CD4-positive, alpha-beta T cell (primary cell): ENCODE results near the gene DNAJC15. TPM values are rescaled to one million over a fixed set of nuclear protein-coding genes. Genes with fewer than 3 reads are reported as not detected.

Source experiments
- ATAC-seq: fragments of 200-7000 bp; cut with Tn5 transposase; one replicate; pipeline ENCODE4 v1.10.0; 2022; ENCODE audit warnings: mild to moderate bottlenecking; ENCODE audit not compliant: poor library complexity
- CTCF ChIA-PET: fragments of 350-600 bp; sonication (Branson Sonifier 250); formaldehyde crosslinking; loops from one replicate; lab custom pipeline; 2021; ENCODE audit warnings: antibody characterized with exemption, inconsistent platforms; lab: Charles Lee
- POLR2A ChIA-PET: fragments of 350-600 bp; sonication (Branson Sonifier 250); formaldehyde crosslinking; loops from one replicate; lab custom pipeline; 2021; ENCODE audit warnings: antibody characterized with exemption, inconsistent platforms; lab: Charles Lee
- DNase-seq, 14 experiments: peaks; one replicate each; pipeline ENCODE4 v3.0.0-alpha.2; 2013 to 2020; ENCODE audit warnings: mixed read lengths in 2 of 14
- H3K27ac ChIP-seq, 2 donors: one replicate each; pipeline versions ENCODE4 v1.5.1 to v1.7.0; 2013; ENCODE audit warnings: low read length in 2 of 2, low read depth in 1 of 2, mild to moderate bottlenecking in 1 of 2
- H3K27me3 ChIP-seq, 2 experiments: 1 replicate in 1 of 2; 2 replicates in 1 of 2; pipeline versions ENCODE4 v1.6.1 to v1.7.0; 2013; ENCODE audit warnings: low read length in 2 of 2, control low read depth in 1 of 2, mild to moderate bottlenecking in 1 of 2, moderate library complexity in 1 of 2; ENCODE audit not compliant: insufficient read depth in 2 of 2, control insufficient read depth in 1 of 2
- H3K36me3 ChIP-seq: one replicate; pipeline ENCODE4 v1.6.1; 2013; ENCODE audit warnings: low read length, control low read depth; ENCODE audit not compliant: insufficient read depth
- H3K4me1 ChIP-seq: one replicate; pipeline ENCODE4 v1.6.1; 2013; ENCODE audit warnings: low read length, control low read depth; ENCODE audit not compliant: insufficient read depth
- H3K4me3 ChIP-seq: one replicate; pipeline ENCODE4 v1.5.1; 2013; ENCODE audit warnings: mild to moderate bottlenecking, low read length, moderate library complexity
- H3K9me3 ChIP-seq, 2 experiments: 1 replicate in 1 of 2; 2 replicates in 1 of 2; pipeline versions ENCODE4 v1.6.1 to v1.7.0; 2013; ENCODE audit warnings: low read length in 2 of 2, mild to moderate bottlenecking in 2 of 2, control low read depth in 1 of 2, moderate library complexity in 1 of 2; ENCODE audit not compliant: control insufficient read depth in 1 of 2, insufficient read depth in 1 of 2
- H3K27ac Mint-ChIP-seq: one replicate; pipeline ENCODE4 v1.8.0; 2020; ENCODE audit warnings: mixed read lengths
- H3K27me3 Mint-ChIP-seq: one replicate; pipeline ENCODE4 v1.8.0; 2021; ENCODE audit warnings: mixed read lengths
- H3K36me3 Mint-ChIP-seq: one replicate; pipeline ENCODE4 v1.8.0; 2021; ENCODE audit warnings: low read depth, mixed read lengths
- H3K4me1 Mint-ChIP-seq: one replicate; pipeline ENCODE4 v1.8.0; 2021; ENCODE audit warnings: low read depth, mixed read lengths
- H3K4me3 Mint-ChIP-seq: one replicate; pipeline ENCODE4 v1.8.0; 2020; ENCODE audit warnings: mild to moderate bottlenecking, mixed read lengths
- H3K9me3 Mint-ChIP-seq: one replicate; pipeline ENCODE4 v1.8.0; 2020; ENCODE audit warnings: mixed read lengths
- intact Hi-C, 2 experiments: fragments of 100-400 bp; cut with DNase I in 1 of 2; cut with micrococcal nuclease in 1 of 2; formaldehyde crosslinking; loops; one replicate each; pipeline versions ENCODE4 v1.15.1 to v1.9.0; 2023 to 2025; cut with DNase I, micrococcal nuclease
- total RNA-seq, 174 experiments: library from RNA in 2 of 174; stranded (reverse) in 2 of 174; gene quantifications; one replicate each; pipeline ENCODE4 v1.2.3 and lab custom pipeline; 2021 to 2026
- TF ChIP-seq, protein P1 (sequence below): fragments of 200-600 bp; IDR thresholded peaks from one replicate; pipeline ENCODE4 v1.8.0; 2022; ENCODE audit warnings: antibody characterized with exemption, mild to moderate bottlenecking

The DNAJC15 gene
- total RNA-seq, 2 experiments from 2014 or later: 6.8 to 7.6 TPM

DNA sequence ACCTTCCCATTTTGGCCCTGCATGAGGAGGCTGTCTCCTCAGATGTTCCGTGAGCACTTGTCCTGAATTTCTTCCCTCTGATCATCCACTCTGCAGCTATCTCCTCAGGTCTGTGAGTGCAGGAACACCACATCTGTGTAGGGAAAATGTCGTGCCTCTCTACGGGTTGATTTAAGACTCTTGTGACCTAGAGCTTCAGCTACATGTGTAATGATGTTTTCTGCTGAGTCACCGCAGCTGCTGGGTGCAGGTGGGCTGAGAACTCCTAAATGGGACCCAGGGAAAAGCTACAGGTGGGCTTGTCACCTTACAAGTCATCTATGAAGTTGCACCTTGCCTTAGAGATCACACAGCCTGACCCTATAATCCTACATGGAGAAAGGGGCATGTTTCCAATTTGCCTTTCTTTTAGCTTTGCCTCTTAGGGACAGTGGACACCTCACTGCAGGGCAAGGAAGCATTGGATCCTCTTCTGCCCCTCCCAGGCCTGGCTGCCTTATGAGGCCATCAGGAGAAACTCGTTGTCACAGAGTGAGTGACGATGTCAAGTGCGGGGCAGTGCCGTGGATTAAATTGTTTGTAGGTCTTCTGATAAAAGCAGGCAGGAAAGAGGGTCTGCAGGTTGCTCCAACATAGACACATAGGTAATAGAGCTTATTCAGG lies 122.3 kb downstream of the DNAJC15 start:
- H3K27me3 ChIP-seq: peaks cover 0 to 4% of the 10 kb centered on the region in 2 experiments
- intact Hi-C loops: no loop called here
- TF ChIP-seq, protein P1, sequence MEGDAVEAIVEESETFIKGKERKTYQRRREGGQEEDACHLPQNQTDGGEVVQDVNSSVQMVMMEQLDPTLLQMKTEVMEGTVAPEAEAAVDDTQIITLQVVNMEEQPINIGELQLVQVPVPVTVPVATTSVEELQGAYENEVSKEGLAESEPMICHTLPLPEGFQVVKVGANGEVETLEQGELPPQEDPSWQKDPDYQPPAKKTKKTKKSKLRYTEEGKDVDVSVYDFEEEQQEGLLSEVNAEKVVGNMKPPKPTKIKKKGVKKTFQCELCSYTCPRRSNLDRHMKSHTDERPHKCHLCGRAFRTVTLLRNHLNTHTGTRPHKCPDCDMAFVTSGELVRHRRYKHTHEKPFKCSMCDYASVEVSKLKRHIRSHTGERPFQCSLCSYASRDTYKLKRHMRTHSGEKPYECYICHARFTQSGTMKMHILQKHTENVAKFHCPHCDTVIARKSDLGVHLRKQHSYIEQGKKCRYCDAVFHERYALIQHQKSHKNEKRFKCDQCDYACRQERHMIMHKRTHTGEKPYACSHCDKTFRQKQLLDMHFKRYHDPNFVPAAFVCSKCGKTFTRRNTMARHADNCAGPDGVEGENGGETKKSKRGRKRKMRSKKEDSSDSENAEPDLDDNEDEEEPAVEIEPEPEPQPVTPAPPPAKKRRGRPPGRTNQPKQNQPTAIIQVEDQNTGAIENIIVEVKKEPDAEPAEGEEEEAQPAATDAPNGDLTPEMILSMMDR: no peak
- H3K4me1 Mint-ChIP-seq: no peaks in the 10 kb centered on the region
- no peak overlapping the region for H3K27ac Mint-ChIP-seq
- ChIA-PET POLR2A (no interaction called here), CTCF (no interaction called here)
- H3K4me1 ChIP-seq: no peaks in the 10 kb centered on the region
- DNase-seq: no peak
- no peak overlapping the region for H3K27ac ChIP-seq
- H3K27me3 Mint-ChIP-seq: peaks cover 30% of the 10 kb centered on the region
- H3K36me3 ChIP-seq: no peaks in the 10 kb centered on the region
- H3K9me3 ChIP-seq: no peaks in the 10 kb centered on the region
- ATAC-seq: no peak
- H3K4me3 ChIP-seq: no peak overlapping the region
- H3K36me3 Mint-ChIP-seq: no peaks in the 10 kb centered on the region
- H3K9me3 Mint-ChIP-seq: no peaks in the 10 kb centered on the region
- H3K4me3 Mint-ChIP-seq: no peak overlapping the region

DNA sequence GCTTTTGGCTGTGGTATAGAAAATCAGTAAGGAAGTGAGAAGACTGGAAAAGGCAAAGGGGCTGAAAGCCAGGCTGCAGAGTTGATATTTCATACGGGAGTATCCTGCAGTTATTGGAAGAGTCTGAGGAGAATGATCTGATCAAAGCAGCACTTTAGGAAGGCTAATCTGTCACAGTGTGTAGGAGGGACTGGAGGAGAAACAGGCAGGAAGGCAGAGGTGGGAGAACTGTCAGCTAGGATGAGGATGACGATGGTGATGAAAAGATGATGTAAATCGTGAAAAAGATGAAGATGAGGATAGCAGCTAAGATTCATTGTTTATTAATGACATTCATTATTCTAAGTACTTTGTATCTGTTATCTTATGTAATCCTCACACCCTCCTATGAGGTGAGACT lies 123.0 kb downstream of the DNAJC15 start:
- Histone ChIP-seq H3K4me1 (no peaks in the 10 kb centered on the region), H3K4me3 (no peak overlapping the region), H3K36me3 (no peaks in the 10 kb centered on the region), H3K9me3 (no peaks in the 10 kb centered on the region), H3K27ac (no peak overlapping the region), H3K27me3 (peaks cover 0 to 4% of the 10 kb centered on the region in 2 experiments)
- ChIA-PET CTCF (no interaction called here), POLR2A (no interaction called here)
- ATAC-seq: no peak
- no peak for DNase-seq
- intact Hi-C loops: no loop called here
- Mint-ChIP-seq H3K27ac (no peak overlapping the region), H3K4me1 (no peaks in the 10 kb centered on the region), H3K9me3 (no peaks in the 10 kb centered on the region), H3K36me3 (no peaks in the 10 kb centered on the region), H3K27me3 (peaks cover 30% of the 10 kb centered on the region), H3K4me3 (no peak overlapping the region)
- TF ChIP-seq, protein P1: no peak

DNA sequence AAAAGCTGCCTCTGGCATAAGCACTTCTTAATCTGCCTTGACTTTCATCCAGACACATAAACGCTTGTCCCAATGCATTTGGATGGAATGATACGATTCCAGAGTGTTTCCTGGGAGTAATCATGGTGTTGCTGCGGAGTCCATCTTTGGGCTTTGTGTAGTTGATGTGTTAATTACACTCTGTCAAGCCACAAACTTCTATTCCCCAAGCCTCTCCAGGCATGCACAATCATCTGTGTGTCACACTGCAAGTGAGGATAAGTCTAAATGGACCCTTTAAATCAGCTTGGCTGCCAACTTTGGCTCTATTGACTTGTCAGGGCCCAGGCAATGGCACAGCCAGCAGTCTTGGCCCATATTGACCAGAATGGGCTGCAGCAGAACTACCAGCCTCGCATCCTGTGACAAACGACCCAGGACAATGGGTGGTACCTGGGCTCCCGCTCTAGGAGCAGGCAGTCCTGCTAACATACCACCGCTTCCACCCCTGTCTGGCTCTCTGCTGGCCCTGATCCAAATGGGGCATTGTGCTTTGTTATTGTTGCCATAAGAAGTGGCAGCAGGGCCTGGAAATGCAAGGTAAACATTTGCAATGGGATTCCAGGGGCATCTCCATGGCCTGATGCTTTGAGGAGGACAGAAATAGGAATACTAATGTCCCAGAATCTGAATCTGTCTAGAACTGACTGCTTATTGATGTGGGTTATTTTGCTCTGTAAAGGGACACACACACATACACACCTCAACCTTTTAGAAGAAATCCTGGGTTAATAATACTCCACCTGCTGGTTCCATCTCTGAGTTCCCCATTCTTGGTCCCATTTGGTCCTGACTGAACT lies 127.2 kb downstream of the DNAJC15 start:
- Histone ChIP-seq H3K36me3 (no peaks in the 10 kb centered on the region), H3K4me3 (no peak overlapping the region), H3K27me3 (peaks cover 0 to 4% of the 10 kb centered on the region in 2 experiments), H3K4me1 (no peaks in the 10 kb centered on the region), H3K27ac (no peak overlapping the region), H3K9me3 (no peaks in the 10 kb centered on the region)
- ATAC-seq: no peak
- H3K4me1 Mint-ChIP-seq: no peaks in the 10 kb centered on the region
- no peak overlapping the region for H3K27ac Mint-ChIP-seq
- H3K9me3 Mint-ChIP-seq: no peaks in the 10 kb centered on the region
- TF ChIP-seq, protein P1: no peak
- no peak overlapping the region for H3K4me3 Mint-ChIP-seq
- CTCF ChIA-PET: no interaction called here
- H3K27me3 Mint-ChIP-seq: peaks cover 21% of the 10 kb centered on the region
- intact Hi-C loops: no loop called here
- DNase-seq: no peak
- POLR2A ChIA-PET: no interaction called here
- no peaks in the 10 kb centered on the region for H3K36me3 Mint-ChIP-seq
